HL-60/S4 treated with phorbol 12-myristate 13-acetate at 8.2 ng/mL for 4 days and 3 days (cell line): ENCODE results near the gene C2orf68.
"Not testable (repeated sequence)": the region's sequence is repeated elsewhere in the genome, so short reads cannot be mapped to it uniquely, and the experiment has no call there.

Experiments
- in situ Hi-C: fragments of 300-500 bp; cut with MboI; formaldehyde crosslinking; loops from 2 replicates; pipeline ENCODE4 v1.15.0; 2022; ENCODE audit warnings: low sequenced_read_pairs

C2orf68 gene

DNA sequence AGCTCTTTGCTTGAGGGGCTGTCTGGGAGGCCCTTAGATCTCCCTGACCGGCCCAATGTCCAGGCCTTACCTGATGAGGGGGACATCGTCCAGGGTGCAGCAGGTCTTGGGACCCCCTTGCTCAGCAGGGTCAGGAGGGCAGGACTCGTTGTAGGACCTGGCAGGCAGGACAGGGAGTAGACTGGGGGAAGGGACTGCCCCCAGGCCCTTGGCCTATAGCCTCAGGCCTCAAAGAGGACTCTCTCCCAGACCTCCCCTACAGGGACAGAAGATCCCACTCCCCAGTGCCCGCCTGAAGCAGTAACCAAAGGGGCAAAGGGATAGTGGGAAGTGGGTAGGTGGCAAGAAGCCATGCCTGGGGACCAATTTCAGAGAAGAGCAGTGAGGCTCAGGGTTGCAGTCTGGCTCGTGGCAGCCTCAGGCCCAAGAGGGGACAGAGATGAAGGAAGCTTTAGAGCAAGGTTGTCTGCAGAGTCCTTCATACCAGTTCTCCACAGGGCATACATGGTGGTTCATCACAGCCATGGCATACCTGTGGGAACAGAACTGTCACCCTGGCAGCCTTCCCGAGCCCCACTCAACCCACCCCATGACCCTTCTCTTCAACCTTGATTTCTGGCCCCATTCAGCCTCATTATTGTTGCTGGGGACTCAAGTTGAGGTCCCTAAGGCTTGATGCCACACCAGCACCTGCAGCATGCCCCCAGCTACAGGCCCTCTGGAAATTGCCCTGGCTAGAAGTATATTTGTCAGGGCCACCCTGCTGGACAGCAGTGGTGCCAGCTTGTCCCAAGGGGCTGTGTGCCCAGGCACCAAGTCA, 10.7 kb downstream of the C2orf68 start:
- in situ Hi-C loops = no loop called here

DNA sequence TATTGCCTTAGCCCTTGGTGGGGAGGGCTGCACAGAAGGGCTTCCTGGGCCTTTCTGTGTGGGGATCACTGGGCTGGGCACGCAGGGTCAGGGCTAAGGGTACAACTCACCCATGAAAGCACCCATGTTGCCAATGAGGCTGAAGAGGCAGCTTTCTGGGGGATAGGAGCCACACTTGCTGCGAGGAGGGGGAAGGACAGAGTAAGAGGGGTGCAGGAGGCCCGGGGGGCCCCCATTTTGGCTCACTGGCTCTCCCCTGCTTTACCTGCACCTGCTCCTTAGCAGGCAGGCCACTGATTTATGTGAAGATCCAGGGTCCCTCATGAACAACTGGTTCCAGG, 11.7 kb downstream of the C2orf68 start:
- in situ Hi-C loops = no loop called here

DNA sequence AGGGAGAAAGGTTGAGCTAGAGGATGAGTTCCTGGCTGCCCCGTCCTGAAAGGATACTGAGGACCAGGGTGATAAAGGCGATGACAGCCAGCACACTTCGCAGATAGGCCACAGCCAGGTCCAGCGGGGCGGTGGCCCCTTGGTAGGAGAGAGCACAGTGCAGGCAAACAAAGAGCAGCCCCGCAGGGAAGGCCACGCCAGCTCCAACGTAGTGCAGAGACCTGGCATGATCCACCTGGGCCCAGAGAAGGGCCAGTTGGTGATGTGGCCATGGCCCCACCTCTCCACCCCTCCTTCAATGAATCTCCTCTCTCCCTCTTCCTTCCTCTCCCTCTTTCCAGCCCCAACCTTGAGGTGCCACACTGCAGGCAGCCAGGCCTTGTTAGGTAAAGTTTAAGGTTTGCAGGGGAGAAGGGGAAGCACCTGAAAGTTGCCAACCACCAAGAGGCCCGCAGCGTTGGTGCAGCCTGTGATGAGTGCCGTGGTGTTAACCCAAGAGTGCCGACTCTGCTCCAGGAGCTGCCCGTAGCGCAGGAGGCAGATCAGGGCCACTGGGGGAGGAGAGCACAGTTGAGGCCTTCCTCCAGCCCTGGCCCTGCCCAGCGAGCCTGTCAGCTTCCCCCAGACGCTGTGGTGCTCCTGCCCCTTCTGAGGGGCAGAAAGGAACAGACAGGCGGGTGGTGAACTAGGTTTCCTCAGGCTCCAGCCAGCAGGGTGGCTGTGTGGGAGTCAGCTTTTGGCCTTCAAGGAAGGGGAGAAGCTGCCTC, 12.2 kb downstream of the C2orf68 start:
- in situ Hi-C loops = no loop called here

DNA sequence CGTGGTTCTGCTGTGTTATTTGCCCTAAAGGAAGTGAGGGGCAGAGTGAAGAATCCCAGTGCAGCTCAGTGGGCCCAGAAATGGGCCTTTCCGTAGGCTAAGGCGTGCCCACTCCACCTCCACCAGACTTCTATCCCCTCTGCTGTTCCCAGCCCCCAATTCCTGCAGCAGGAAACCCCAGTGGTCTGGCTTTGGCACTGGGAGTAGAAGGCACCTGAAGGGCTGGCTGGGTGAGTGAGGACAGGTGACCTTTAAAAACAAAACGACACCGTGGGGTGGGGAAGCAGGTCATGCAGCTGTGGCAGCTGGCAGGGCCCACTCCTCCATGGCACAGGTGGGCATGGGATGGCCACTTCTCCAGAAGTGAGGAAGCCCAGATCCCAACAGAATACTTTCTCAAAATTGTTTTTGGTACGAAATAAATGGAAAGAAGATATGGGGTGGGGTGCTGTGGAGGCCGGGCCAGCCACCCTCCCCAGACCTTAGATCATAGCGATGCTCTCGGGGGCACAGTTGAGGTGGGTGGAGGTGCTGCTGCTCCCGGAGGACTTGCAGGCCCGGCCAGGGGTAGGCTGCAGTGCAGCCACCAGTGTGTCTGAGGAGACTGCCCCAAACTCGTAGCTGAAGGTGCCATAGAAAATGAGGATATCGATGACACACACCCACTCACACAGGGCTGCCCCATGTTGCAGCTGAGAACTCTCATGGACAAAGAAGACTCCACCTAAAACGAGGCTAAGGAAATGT, 13.1 kb downstream of the C2orf68 start:
- in situ Hi-C loops = no loop called here

DNA sequence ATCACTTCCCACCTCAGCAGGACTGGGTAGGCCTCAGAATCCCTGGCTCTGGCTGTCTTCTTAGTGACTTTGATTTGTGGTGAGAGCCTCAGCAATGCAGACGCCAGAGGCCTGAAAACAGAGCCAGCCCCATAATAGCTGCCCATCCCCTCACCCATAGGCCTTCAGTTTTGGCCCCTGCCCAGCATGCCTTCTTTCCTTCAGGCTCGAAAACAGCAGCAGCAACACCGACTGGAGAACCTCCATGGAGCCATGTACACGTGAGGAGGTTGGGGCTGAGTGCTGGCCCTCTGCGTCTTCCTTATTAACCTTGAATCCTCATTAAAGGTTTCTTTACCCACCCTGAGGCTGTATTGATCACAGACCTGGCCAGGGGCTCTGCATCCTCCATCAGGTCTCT, 14.6 kb downstream of the C2orf68 start:
- in situ Hi-C loops = no loop called here

DNA sequence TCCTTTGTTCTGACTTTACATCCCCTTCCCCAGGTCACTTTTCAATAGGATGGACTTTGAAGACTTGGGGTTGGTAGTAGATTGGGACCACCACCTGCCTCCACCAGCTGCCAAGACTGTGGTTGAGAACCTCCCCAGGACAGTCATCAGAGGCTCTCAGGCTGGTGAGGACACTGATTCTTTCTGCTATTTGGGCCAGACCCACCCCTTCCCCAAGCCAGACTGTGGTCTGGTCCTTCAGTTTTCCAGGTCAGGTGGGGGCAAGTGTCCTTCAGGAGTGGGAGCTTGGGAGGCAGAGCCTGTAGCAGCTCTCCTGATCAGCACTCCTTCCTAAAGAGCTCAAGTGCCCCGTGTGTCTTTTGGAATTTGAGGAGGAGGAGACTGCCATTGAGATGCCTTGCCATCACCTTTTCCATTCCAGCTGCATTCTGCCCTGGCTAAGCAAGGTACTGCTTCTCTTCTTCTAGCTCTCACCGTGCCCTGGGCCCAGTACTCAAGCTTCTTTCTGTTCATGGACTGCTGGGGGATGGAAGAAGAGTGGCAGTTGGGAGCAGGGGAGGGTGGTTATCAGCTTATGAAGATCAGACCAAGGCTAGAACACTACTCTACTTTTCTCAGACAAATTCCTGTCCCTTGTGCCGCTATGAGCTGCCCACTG, 15.3 kb downstream of the C2orf68 start:
- in situ Hi-C loops = no loop called here

DNA sequence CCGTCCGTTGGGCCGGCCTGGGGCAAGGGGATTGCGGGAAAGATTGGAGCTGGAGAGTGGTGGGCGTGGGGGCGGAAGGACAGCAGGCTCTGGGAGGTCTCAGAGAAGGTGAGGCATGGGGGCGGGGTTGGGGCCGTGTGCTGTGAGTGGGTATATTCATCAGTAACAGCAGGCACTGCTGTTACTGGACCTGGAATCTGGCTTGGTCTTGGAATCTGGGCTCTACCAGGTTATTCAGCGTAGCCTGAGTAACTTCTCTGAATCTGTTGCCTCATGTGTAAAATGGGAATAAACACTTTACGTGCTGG, 15.9 kb downstream of the C2orf68 start:
- in situ Hi-C loops = no loop called here

DNA sequence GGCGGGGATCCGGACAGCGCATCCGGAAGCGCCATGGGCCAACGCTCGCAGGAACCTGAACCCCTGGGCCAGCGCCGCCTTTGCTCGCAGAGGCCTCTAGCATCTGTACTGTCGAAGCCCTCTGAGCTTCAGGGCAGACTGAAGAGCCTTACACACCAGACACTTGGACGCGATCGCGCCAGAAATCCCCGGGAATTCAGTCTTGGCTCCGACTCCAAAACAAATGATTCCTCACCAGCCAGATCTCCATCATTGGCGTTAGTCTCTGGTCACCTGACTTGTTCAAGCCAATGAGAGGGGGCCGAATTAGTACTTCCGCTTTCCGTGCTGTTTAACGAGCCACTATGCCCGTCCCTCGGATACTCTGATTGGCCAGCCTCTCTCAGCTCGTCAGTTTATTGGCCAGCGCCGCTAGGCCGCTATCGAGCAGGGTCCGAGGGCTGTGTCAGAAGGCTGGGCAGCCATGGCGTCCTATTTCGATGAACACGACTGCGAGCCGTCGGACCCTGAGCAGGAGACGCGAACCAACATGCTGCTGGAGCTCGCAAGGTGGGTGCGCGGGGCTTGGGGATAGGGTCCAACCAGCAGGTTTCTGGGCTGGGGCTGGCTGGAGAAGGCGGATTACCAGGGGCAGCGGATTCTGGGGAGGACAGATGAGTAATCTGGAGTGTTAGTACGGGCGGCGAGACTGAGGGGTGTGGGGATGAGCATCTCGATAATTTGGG, 16.4 kb downstream of the C2orf68 start, which contains the start of gene RNF181:
RNF181 (plus strand) TSS at position 445 of the 725 bp plus-strand sequence; CDS start at position 464, 19 bp downstream.
- in situ Hi-C loops = no loop called here

DNA sequence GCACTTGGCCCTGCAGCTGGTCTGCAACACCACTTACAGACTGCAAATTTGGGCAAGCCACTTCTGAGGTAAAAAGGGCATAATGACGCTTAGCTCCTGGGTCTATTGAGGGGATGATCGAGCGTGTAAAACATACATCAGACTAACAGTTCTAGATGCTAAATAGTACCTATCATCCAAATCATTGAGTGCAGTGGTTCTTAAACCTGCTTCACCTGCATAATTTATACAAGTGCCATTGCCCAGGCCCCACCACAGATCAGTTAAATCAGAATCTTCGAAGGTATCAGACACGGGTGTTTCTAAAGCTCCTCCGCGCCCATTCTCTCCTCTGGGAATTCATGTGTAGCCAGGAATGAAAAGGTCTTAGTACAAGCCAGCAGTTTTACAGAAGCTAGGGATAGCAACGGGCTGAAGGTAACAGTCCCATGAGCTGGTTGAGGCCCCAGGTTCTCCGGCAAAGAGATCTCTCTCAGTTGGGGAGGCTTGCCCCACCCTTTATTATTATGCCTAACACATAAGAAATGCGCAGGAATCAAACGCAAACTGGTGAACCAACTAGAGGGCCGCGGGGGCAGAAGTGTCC, 17.1 kb downstream of the C2orf68 start:
- in situ Hi-C loops = no loop called here

DNA sequence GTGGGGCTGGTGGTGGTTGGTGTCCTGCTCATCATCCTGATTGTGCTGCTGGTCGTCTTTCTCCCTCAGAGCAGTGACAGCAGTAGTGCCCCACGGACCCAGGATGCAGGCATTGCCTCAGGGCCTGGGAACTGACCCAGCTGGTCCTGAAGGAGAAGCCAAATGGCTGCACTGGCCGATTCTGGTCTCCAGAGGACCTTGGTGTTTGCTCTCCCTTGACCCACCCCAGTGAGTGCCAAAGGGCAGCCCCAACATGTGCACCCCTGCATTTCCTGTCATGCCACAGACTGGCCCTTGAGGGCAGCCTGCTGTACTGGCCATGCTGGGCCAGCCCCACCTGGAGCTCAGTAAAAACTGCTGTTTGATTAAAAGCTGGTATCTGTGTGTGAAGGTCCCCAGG, 18.8 kb downstream of the C2orf68 start:
- in situ Hi-C loops = no loop called here

DNA sequence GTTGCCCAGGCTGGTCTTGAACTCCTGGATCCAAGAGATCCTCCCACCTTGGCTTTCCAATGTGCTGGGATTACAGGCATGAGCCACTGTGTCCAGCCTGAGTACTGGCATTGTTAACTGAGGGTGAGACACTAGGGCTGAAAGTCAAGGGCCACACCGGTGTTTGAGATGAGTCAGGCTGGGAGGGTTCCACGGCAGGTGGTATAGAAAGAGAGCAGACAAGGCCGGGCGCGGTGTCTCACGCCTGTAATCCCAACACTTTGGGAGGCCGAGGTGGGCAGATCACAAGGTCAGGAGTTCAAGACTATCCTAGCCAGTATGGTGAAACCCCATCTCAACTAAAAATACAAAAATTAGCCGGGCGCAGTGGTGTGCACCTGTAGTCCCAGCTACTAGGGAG, 19.6 kb downstream of the C2orf68 start:
- in situ Hi-C loops = not testable (repeated sequence)

DNA sequence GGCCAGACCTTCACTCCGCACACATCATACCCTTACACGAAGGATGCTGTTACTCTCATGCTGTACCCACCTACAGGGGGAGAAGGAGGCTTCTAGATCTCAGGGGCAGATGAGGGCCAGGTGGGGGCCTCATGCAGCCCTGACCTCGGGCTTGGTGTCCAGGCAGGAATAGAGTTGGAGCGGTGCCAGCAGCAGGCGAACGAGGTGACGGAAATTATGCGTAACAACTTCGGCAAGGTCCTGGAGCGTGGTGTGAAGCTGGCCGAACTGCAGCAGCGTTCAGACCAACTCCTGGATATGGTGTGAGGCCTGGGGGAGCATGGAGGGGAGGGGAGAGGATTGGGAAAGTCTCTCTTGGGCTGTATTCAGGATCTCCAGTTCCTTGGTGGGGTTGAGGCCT, 20.3 kb downstream of the C2orf68 start:
- in situ Hi-C loops = no loop called here

DNA sequence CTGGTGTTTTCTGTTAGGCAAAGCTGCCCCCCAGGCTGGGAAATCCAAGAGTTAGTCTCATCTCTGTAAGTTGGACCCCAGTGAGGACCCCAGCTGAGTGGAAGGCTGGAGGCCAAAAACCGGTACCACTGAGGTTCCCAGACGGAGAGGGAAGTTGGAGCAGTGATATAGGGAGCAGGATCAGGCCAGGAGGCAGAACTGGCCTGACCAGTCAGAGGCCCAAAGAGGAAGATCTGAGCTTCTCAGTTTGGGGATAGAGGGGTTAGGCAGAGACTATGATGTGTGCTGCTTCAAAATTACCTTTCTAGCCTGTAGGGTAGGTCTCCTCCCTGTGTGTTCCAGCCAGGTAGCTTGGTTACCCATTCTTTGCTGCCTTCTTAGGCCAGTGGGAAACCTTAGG, 20.9 kb downstream of the C2orf68 start:
- in situ Hi-C loops = no loop called here

DNA sequence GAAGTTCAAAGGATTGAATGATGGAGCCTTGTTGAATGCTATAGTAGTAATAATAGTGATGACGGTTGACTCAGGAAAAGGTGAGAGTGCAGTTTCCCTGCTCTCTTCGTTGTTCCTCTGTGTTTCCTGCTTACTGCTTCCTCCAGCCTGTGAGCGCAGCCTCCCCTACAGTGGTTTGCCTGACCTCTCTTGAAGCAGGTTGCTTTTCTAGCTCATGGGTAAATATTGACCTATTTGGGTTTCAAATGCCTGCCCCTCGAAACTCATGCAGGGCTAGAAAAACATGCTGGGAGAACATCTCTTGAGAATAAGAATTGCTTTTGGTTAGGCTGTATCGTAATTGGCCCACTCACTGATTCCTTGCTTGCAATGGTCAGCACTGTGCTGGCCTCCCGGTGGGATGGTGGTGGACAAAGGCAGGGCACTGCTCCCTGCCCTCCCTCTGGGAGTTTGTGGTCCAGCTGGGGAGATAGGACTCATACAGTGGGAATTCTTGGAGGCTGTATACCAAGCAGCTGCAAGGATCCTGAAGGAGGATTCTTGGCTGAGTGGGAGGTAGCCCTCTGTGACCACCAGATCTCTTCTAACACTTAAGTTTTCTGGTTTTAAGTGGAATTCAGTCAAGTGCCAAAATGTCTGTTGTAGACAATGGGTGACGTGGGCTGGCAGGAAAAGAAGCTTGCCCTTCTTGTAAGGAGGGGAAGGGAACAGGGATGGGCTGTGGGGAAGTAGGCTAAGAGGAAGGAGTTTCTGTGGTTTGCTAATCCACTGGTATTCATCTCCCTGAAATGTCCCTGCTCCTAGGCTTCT, 21.7 kb downstream of the C2orf68 start:
- in situ Hi-C loops = no loop called here

DNA sequence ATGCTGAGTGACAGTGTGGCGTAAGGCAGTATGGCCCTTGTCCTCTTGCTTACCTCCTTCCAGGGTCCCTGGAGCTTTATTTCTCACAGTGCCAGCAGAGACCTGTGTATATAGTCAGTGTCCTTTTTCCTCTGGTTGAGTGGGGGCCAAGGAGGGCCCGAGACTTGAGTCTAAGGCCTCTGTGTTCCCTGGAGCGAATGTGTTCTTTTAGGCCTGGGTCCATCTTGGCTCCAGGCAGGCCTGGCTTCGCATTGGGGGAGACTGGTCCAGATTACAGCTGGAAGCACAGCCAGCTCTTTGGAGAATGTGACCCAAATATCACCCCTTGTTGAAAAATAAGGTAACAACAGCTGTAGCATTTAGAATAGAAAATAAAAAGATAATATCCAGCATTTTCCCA, 22.7 kb downstream of the C2orf68 start:
- in situ Hi-C loops = no loop called here

DNA sequence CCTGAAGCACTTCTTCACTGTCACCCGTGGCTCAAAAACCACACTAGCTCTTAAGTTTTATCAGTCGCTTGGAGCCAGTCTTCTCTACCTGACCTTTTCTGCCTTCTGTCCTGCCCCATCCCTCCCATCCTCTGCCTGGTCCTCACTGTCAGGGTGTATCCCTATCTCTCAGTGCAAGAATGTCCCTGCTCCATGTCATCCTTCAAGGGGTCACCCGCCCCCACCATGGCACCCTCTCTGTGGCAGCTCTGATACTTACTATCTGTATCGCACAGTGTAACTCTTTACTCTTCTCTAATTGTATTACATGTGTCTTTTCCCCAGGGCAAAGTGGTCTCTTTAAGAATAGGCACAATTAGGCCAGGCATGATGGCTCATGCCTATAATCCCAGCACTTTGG, 23.2 kb downstream of the C2orf68 start:
- in situ Hi-C loops = no loop called here

DNA sequence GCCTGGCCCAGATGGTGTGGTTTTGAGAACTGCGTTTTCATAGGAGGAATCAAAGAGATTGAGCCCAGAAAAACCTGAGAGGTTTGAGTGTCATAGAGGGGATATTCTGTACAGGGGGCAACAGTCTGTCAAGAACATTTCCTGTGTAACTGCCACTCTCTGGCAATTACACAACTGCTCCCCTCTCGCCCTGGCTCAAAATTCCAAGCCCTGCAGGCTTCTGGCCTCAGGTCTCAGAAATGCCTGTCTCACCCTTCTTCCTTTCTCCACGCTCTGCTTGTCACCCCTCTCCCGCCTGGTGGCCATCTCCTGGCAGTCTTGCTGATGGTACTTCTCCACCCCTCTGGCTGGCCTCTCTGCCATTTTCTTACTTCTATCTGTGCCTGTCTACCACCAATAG, 23.6 kb downstream of the C2orf68 start:
- in situ Hi-C loops = no loop called here

DNA sequence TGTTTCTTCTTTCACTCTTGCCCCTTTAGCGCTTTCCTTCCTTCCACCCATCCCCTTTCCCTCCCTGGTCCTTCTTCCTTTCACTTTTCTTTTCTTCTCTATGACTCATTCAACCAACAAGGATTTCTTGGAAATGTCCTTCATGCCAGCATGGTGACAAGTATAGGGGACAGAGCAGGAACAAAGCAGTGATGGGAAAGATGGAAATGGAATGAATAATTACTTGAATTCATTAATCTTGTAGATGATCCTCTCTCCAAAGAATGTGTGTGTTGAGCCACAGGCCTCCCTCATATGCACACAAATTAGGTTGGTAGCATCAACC, 26.1 kb downstream of the C2orf68 start:
- in situ Hi-C loops = no loop called here
